B cell (primary cell): ENCODE data around the gene SAMD10. TPM values are rescaled to one million over a fixed set of nuclear protein-coding genes. Genes with fewer than 3 reads are reported as not detected.

Experiments used
- ATAC-seq: fragments of 200-7000 bp; cut with Tn5 transposase; one replicate; pipeline ENCODE4 v1.10.0; 2021; ENCODE audit warnings: low read depth, mild to moderate bottlenecking, moderate number of reproducible peaks, moderate library complexity
- CTCF ChIA-PET: fragments of 350-600 bp; sonication (Branson Sonifier 250); formaldehyde crosslinking; loops from one replicate; lab custom pipeline; 2021; ENCODE audit warnings: antibody characterized with exemption, inconsistent platforms; lab: Charles Lee
- POLR2A ChIA-PET: fragments of 350-600 bp; sonication (Branson Sonifier 250); formaldehyde crosslinking; loops from one replicate; lab custom pipeline; 2021; ENCODE audit warnings: antibody characterized with exemption; lab: Charles Lee
- DNase-seq: peaks from one replicate; pipeline ENCODE4 v3.0.0; 2013
- H2AFZ ChIP-seq: 2 replicates; pipeline ENCODE4 v1.6.1; 2012; ENCODE audit warnings: mild to moderate bottlenecking, low read depth, low read length; ENCODE audit not compliant: insufficient read depth, poor library complexity, severe bottlenecking
- H3K27ac ChIP-seq, 2 donors: 1 replicate in 1 of 2; 2 replicates in 1 of 2; pipeline ENCODE4 v1.5.1; 2012 to 2013; ENCODE audit warnings: low read length in 2 of 2, mild to moderate bottlenecking in 2 of 2, moderate library complexity in 1 of 2
- H3K27me3 ChIP-seq, 4 experiments: fragments of 200-600 bp in 1 of 4; sonication (generic) in 1 of 4; replicated peaks in 1 of 4; 1 replicate in 2 of 4; 2 replicates in 2 of 4; pipeline versions ENCODE4 v1.6.1 to v1.7.0; 2013 to 2016; ENCODE audit warnings: low read length in 3 of 4, mild to moderate bottlenecking in 2 of 4, mixed read lengths in 1 of 4, moderate library complexity in 1 of 4; ENCODE audit not compliant: insufficient read depth in 4 of 4, control insufficient read depth in 3 of 4; ENCODE audit errors: control extremely low read depth in 1 of 4
- H3K36me3 ChIP-seq, 2 experiments: replicated peaks in 1 of 2; 1 replicate in 1 of 2; 2 replicates in 1 of 2; pipeline versions ENCODE4 v1.6.1 to v1.7.1; 2013; ENCODE audit warnings: low read length in 1 of 2; ENCODE audit not compliant: insufficient read depth in 2 of 2, control insufficient read depth in 1 of 2; ENCODE audit errors: control extremely low read depth in 1 of 2, extremely low read depth in 1 of 2
- H3K4me1 ChIP-seq, 2 donors: fragments of 200-600 bp in 1 of 2; sonication (generic) in 1 of 2; 1 replicate in 1 of 2; 2 replicates in 1 of 2; pipeline versions ENCODE4 v1.5.1 to v1.6.1; 2013 to 2017; ENCODE audit warnings: low read length in 2 of 2; ENCODE audit not compliant: control insufficient read depth in 2 of 2, insufficient read depth in 2 of 2
- H3K4me2 ChIP-seq: replicated peaks from 2 replicates; pipeline ENCODE3; 2012; ENCODE audit warnings: mild to moderate bottlenecking, low read depth, low read length; ENCODE audit not compliant: poor library complexity, severe bottlenecking
- H3K4me3 ChIP-seq, 5 experiments: fragments of 200-600 bp in 1 of 5; sonication (generic) in 1 of 5; 1 replicate in 3 of 5; 2 replicates in 2 of 5; pipeline versions ENCODE4 v1.5.1 to v1.7.0; 2011 to 2016; ENCODE audit warnings: low read length in 4 of 5, mild to moderate bottlenecking in 4 of 5, low read depth in 2 of 5, control low read depth in 1 of 5, moderate library complexity in 1 of 5; ENCODE audit not compliant: insufficient read depth in 1 of 5; ENCODE audit errors: control extremely low read depth in 1 of 5, extremely low read depth in 1 of 5
- H3K79me2 ChIP-seq: fragments of 200-600 bp; sonication (generic); one replicate; pipeline ENCODE4 v1.6.0; 2016; ENCODE audit warnings: low read length; ENCODE audit not compliant: control insufficient read depth, insufficient read depth
- H3K9ac ChIP-seq: fragments of 200-600 bp; sonication (generic); 2 replicates; pipeline ENCODE4 v1.6.1; 2017; ENCODE audit warnings: mild to moderate bottlenecking, low read length, moderate library complexity
- H3K9me3 ChIP-seq, 3 donors: one replicate each; pipeline versions ENCODE4 v1.6.1 to v1.7.1; 2013; ENCODE audit warnings: low read length in 2 of 3; ENCODE audit not compliant: control insufficient read depth in 2 of 3, insufficient read depth in 1 of 3; ENCODE audit errors: control extremely low read depth in 1 of 3
- H4K20me1 ChIP-seq: 2 replicates; pipeline ENCODE4 v1.6.0; 2012; ENCODE audit warnings: mild to moderate bottlenecking, low read length; ENCODE audit not compliant: insufficient read depth, control insufficient read depth, poor library complexity, severe bottlenecking
- H3K27ac Mint-ChIP-seq: one replicate; pipeline ENCODE4 v1.8.0; 2021; ENCODE audit warnings: mixed read lengths
- H3K27me3 Mint-ChIP-seq: one replicate; pipeline ENCODE4 v1.8.0; 2021; ENCODE audit warnings: mixed read lengths
- H3K4me1 Mint-ChIP-seq: one replicate; pipeline ENCODE4 v1.8.0; 2021; ENCODE audit warnings: mixed read lengths
- H3K4me3 Mint-ChIP-seq: one replicate; pipeline ENCODE4 v1.8.0; 2021; ENCODE audit warnings: mixed read lengths
- H3K9me3 Mint-ChIP-seq: one replicate; pipeline ENCODE4 v1.8.0; 2022; ENCODE audit warnings: mixed read lengths; ENCODE audit not compliant: insufficient read depth
- EZH2 ChIP-seq: IDR thresholded peaks from 2 replicates; pipeline ENCODE4 v1.6.1; 2012; ENCODE audit warnings: borderline replicate concordance, low read depth, mild to moderate bottlenecking, moderate library complexity, low read length; ENCODE audit not compliant: insufficient read depth, poor library complexity, severe bottlenecking
- WGBS: methylation state at CpG from one replicate; pipeline ENCODE4 v1.1.5; 2013; ENCODE audit warnings: missing lambda C conversion rate; ENCODE audit not compliant: insufficient coverage; 5-methylcytosine and 5-hydroxymethylcytosine counted together
- intact Hi-C: fragments of 100-400 bp; cut with micrococcal nuclease; formaldehyde crosslinking; loops from one replicate; pipeline ENCODE4 v1.10.0; 2022
- polyA plus RNA-seq: library from polyadenylated mRNA; depleted of rRNA; stranded (reverse); fragments of >200 nt; gene quantifications from 2 replicates; pipeline ENCODE4 v1.2.3, GENCODE V29; 2012
- total RNA-seq, 2 donors: library from RNA; stranded (reverse); fragments of 120-200 nt in 1 of 2; gene quantifications; 1 replicate in 1 of 2; 2 replicates in 1 of 2; pipeline versions ENCODE4 v1.2.3 to v1.2.4, GENCODE V29; 2013 to 2022
- TF ChIP-seq, protein P1 (sequence below): fragments of 200-600 bp; IDR thresholded peaks from one replicate; pipeline ENCODE4 v1.8.0; 2022; ENCODE audit warnings: antibody characterized with exemption, mild to moderate bottlenecking

Gene SAMD10
- total and polyA plus RNA-seq, 2 donors (not counting 1 experiment from before 2014, with no cell fraction given), result 12.7 to 34.2 TPM

DNA sequence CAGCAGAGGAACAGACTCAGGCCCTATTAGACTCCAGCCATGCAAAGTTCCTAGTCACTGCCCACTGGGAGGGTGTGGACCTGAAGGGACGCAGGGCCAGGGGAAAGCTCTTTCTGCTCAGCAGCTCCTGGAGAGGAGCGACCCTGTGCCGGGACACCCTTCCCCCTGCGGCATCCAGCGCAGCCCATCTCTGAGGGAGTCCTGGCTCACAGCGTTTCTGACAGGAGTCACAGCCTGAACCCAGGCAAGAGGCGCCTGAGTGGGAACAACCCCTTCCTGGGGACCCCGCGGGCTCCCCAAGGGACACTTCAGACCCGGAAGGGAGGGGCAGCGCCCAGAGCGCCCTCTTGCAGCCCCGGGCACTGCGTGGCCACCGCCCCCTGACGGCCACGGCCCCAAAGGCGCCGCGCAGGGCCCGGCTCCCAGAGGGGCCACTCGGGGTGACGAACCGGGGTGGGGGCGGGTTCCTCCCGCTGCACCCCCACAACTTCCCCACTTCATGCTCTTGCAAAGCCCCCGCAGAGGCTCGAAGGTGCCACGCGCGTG lies 24.1 kb downstream of the SAMD10 start:
- TF ChIP-seq, protein P1, sequence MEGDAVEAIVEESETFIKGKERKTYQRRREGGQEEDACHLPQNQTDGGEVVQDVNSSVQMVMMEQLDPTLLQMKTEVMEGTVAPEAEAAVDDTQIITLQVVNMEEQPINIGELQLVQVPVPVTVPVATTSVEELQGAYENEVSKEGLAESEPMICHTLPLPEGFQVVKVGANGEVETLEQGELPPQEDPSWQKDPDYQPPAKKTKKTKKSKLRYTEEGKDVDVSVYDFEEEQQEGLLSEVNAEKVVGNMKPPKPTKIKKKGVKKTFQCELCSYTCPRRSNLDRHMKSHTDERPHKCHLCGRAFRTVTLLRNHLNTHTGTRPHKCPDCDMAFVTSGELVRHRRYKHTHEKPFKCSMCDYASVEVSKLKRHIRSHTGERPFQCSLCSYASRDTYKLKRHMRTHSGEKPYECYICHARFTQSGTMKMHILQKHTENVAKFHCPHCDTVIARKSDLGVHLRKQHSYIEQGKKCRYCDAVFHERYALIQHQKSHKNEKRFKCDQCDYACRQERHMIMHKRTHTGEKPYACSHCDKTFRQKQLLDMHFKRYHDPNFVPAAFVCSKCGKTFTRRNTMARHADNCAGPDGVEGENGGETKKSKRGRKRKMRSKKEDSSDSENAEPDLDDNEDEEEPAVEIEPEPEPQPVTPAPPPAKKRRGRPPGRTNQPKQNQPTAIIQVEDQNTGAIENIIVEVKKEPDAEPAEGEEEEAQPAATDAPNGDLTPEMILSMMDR, result peak; percentile 27
- no peak for TF ChIP-seq EZH2
- CTCF ChIA-PET, result interaction anchor here (0.7 to 1.2 kb wide), 5 partner anchors 13 to 169 kb away, joined by 3 to 4 read pairs (median 4); no protein-coding TSS in a partner anchor
- POLR2A ChIA-PET, result interaction anchor here (0.6 to 1.7 kb wide), 3 partner anchors 14 to 61 kb away, joined by 3 to 7 read pairs (median 3); partner anchors contain the start of genes DNAJC5, PRPF6 and SAMD10
- H3K27ac ChIP-seq, result peak overlapping the region; percentile 57 to 85
- H3K27me3 ChIP-seq, result no peaks in the 10 kb centered on the region
- DNase-seq (no peak), ATAC-seq (peak; percentile 25)
- Mint-ChIP-seq H3K27ac (peak overlapping the region; percentile 90), H3K4me1 (peaks cover 41% of the 10 kb centered on the region), H3K4me3 (peak overlapping the region; percentile 90), H3K27me3 (no peaks in the 10 kb centered on the region), H3K9me3 (no peaks in the 10 kb centered on the region)
- H2AFZ ChIP-seq, result peak overlapping the region; percentile 98
- peaks cover 55% of the 10 kb centered on the region for H4K20me1 ChIP-seq
- peak overlapping the region; percentile 16 to 91 (median 84) for H3K4me3 ChIP-seq
- intact Hi-C loops, result loop anchor here (1.0 to 5.0 kb wide), 3 partner anchors 46 to 418 kb away; partner anchors contain the start of genes PTK6 and RGS19
- 2% methylated on average over 31 of the region's 31 CpGs for WGBS
- H3K9me3 ChIP-seq, result no peaks in the 10 kb centered on the region
- H3K9ac ChIP-seq, result peak overlapping the region; percentile 93
- H3K36me3 ChIP-seq, result no peaks in the 10 kb centered on the region
- peaks cover 58% of the 10 kb centered on the region for H3K79me2 ChIP-seq
- H3K4me2 ChIP-seq, result peak overlapping the region; percentile 81
- peaks cover 46 to 56% of the 10 kb centered on the region in 2 donors for H3K4me1 ChIP-seq

- Mint-ChIP-seq H3K27ac (peak overlapping the region; percentile 73), H3K4me3 (peak overlapping the region; percentile 90), H3K27me3 (no peaks in the 10 kb centered on the region), H3K9me3 (no peaks in the 10 kb centered on the region), H3K4me1 (peaks cover 53% of the 10 kb centered on the region)
- WGBS, result 85% methylated on average over 13 of the region's 13 CpGs
- intact Hi-C loops, result no loop called here
- Histone ChIP-seq H3K27ac (no peak overlapping the region), H3K79me2 (peaks cover 73% of the 10 kb centered on the region), H3K4me1 (peaks cover 59 to 70% of the 10 kb centered on the region in 2 donors), H3K9ac (no peak overlapping the region), H3K36me3 (no peaks in the 10 kb centered on the region), H3K27me3 (no peaks in the 10 kb centered on the region), H3K9me3 (no peaks in the 10 kb centered on the region), H3K4me2 (peak overlapping the region; percentile 81), H4K20me1 (peaks cover 69% of the 10 kb centered on the region), H3K4me3 (no peak overlapping the region), H2AFZ (no peak overlapping the region)
- no peak for DNase-seq
- no peak for TF ChIP-seq EZH2
- TF ChIP-seq, protein P1, result no peak
- CTCF ChIA-PET, result interaction anchor here (1.0 kb wide), 1 partner anchor 26 kb away, joined by 4 read pairs; the partner anchor contains the start of gene SAMD10
- POLR2A ChIA-PET, result no interaction called here
- no peak for ATAC-seq
Measured at GRCh38 chr20:63953764-63954429, 25.5 kb downstream of the SAMD10 start.
